Mucosa of rectum (tissue), 2 donors: ENCODE results near the gene ARHGAP42.
"Not testable (repeated sequence)": the region's sequence is repeated elsewhere in the genome, so short reads cannot be mapped to it uniquely, and the experiment has no call there.

Experiments used
- H3K27ac ChIP-seq, 2 donors: one replicate each; pipeline ENCODE4 v1.7.0; 2013; ENCODE audit warnings: inconsistent platforms in 2 of 2, low read depth in 2 of 2, low read length in 2 of 2
- H3K27me3 ChIP-seq, 2 donors: one replicate each; pipeline ENCODE4 v1.7.0; 2013; ENCODE audit warnings: low read length in 2 of 2; ENCODE audit not compliant: control insufficient read depth in 2 of 2, insufficient read depth in 2 of 2
- H3K36me3 ChIP-seq, 2 donors: one replicate each; pipeline ENCODE4 v1.7.0; 2013; ENCODE audit warnings: low read length in 2 of 2; ENCODE audit not compliant: control insufficient read depth in 2 of 2, insufficient read depth in 2 of 2
- H3K4me1 ChIP-seq, 2 donors: one replicate each; pipeline ENCODE4 v1.7.0; 2013; ENCODE audit warnings: low read length in 2 of 2, mild to moderate bottlenecking in 1 of 2; ENCODE audit not compliant: control insufficient read depth in 2 of 2, insufficient read depth in 2 of 2
- H3K4me3 ChIP-seq, 2 donors: one replicate each; pipeline ENCODE4 v1.7.0; 2013; ENCODE audit warnings: low read length in 2 of 2
- H3K9ac ChIP-seq, 2 donors: one replicate each; pipeline ENCODE4 v1.7.0; 2013; ENCODE audit warnings: low read length in 2 of 2, low read depth in 1 of 2, mild to moderate bottlenecking in 1 of 2
- H3K9me3 ChIP-seq, 2 donors: one replicate each; pipeline ENCODE4 v1.7.0; 2013; ENCODE audit warnings: low read length in 2 of 2; ENCODE audit not compliant: control insufficient read depth in 2 of 2
- donor health status: healthy.
- donor health status: Normal muscosa, but diverticular disease.

The ARHGAP42 gene

GRCh38 chr11:100735949-100736675 is 49.0 kb downstream of the ARHGAP42 start:
- H3K27me3 ChIP-seq = no peaks in the 10 kb centered on the region

GRCh38 chr11:100738701-100739270 is 51.7 kb downstream of the ARHGAP42 start:
- Histone ChIP-seq H3K9ac (no peak overlapping the region), H3K4me3 (no peak overlapping the region)

More at GRCh38 chr11:100735949-100736675, 49.0 kb downstream of the ARHGAP42 start:
- Histone ChIP-seq H3K36me3 (peaks cover 0 to 2% of the 10 kb centered on the region in 2 donors), H3K27ac (no peak overlapping the region), H3K9me3 (no peaks in the 10 kb centered on the region), H3K4me1 (no peaks in the 10 kb centered on the region), H3K9ac (no peak overlapping the region), H3K4me3 (no peak overlapping the region)

GRCh38 chr11:100739666-100740065 is 52.6 kb downstream of the ARHGAP42 start:
- Histone ChIP-seq H3K27me3 (no peaks in the 10 kb centered on the region), H3K4me3 (no peak overlapping the region), H3K4me1 (no peaks in the 10 kb centered on the region), H3K9ac (no peak overlapping the region), H3K9me3 (no peaks in the 10 kb centered on the region), H3K27ac (no peak overlapping the region), H3K36me3 (no peaks in the 10 kb centered on the region)

More at GRCh38 chr11:100738701-100739270, 51.7 kb downstream of the ARHGAP42 start:
- H3K36me3 ChIP-seq = no peaks in the 10 kb centered on the region
- H3K27ac ChIP-seq = no peak overlapping the region
- no peaks in the 10 kb centered on the region for H3K4me1 ChIP-seq
- no peaks in the 10 kb centered on the region for H3K27me3 ChIP-seq
- H3K9me3 ChIP-seq = no peaks in the 10 kb centered on the region

- Histone ChIP-seq H3K4me1 (no peaks in the 10 kb centered on the region), H3K9me3 (no peaks in the 10 kb centered on the region), H3K36me3 (no peaks in the 10 kb centered on the region), H3K27me3 (no peaks in the 10 kb centered on the region), H3K27ac (no peak overlapping the region), H3K4me3 (no peak overlapping the region), H3K9ac (no peak overlapping the region)
These were observed 53.4 kb downstream of the ARHGAP42 start for GRCh38 chr11:100740440-100740839.

- no peaks in the 10 kb centered on the region for H3K36me3 ChIP-seq
- no peak overlapping the region for H3K4me3 ChIP-seq
- no peaks in the 10 kb centered on the region for H3K27me3 ChIP-seq
- H3K27ac ChIP-seq = no peak overlapping the region
- no peaks in the 10 kb centered on the region for H3K4me1 ChIP-seq
- no peaks in the 10 kb centered on the region for H3K9me3 ChIP-seq
- no peak overlapping the region for H3K9ac ChIP-seq
These were observed 55.0 kb downstream of the ARHGAP42 start for GRCh38 chr11:100741866-100742625.

- Histone ChIP-seq H3K9ac (no peak overlapping the region), H3K4me1 (no peaks in the 10 kb centered on the region), H3K27ac (no peak overlapping the region), H3K4me3 (no peak overlapping the region), H3K36me3 (no peaks in the 10 kb centered on the region), H3K27me3 (no peaks in the 10 kb centered on the region), H3K9me3 (peaks cover 0 to 6% of the 10 kb centered on the region in 2 donors)
These were observed 59.4 kb downstream of the ARHGAP42 start for GRCh38 chr11:100746448-100746847.

GRCh38 chr11:100748153-100748552 is 61.1 kb downstream of the ARHGAP42 start:
- Histone ChIP-seq H3K4me3 (no peak overlapping the region), H3K9ac (no peak overlapping the region), H3K27ac (no peak overlapping the region), H3K9me3 (peaks cover 0 to 6% of the 10 kb centered on the region in 2 donors), H3K4me1 (peaks cover 0 to 5% of the 10 kb centered on the region in 2 donors), H3K27me3 (no peaks in the 10 kb centered on the region), H3K36me3 (no peaks in the 10 kb centered on the region)

- H3K36me3 ChIP-seq, H3K27me3 ChIP-seq, H3K9ac ChIP-seq, H3K9me3 ChIP-seq, H3K4me3 ChIP-seq, H3K27ac ChIP-seq: not testable (repeated sequence)
- peaks cover 0 to 13% of the 10 kb centered on the region in 2 donors for H3K4me1 ChIP-seq
These were observed 62.9 kb downstream of the ARHGAP42 start for GRCh38 chr11:100749887-100750565.

GRCh38 chr11:100750566-100750891 is 63.4 kb downstream of the ARHGAP42 start:
- H3K4me1 ChIP-seq = peaks cover 0 to 13% of the 10 kb centered on the region in 2 donors
- H3K4me3 ChIP-seq, H3K27ac ChIP-seq, H3K9me3 ChIP-seq, H3K27me3 ChIP-seq, H3K9ac ChIP-seq, H3K36me3 ChIP-seq: not testable (repeated sequence)
